GM23338 (cell line): ENCODE measurements around the gene SDR39U1.

ENCODE experiments used
- CTCF ChIP-seq, 2 experiments: fragments of 200-600 bp in 1 of 2; sonication (generic) in 1 of 2; conservative IDR thresholded peaks; 2 replicates each; pipeline versions ENCODE4 v1.5.1 to v1.6.1; 2016 to 2017; ENCODE audit warnings: antibody characterized with exemption in 2 of 2, low read depth in 2 of 2, mild to moderate bottlenecking in 2 of 2, moderate library complexity in 1 of 2
- EZH2 ChIP-seq: fragments of 200-600 bp; sonication (generic); IDR thresholded peaks from one replicate; pipeline ENCODE4 v1.8.0; 2017; ENCODE audit warnings: antibody characterized with exemption, mild to moderate bottlenecking, low read depth; ENCODE audit not compliant: unreplicated experiment

DNA sequence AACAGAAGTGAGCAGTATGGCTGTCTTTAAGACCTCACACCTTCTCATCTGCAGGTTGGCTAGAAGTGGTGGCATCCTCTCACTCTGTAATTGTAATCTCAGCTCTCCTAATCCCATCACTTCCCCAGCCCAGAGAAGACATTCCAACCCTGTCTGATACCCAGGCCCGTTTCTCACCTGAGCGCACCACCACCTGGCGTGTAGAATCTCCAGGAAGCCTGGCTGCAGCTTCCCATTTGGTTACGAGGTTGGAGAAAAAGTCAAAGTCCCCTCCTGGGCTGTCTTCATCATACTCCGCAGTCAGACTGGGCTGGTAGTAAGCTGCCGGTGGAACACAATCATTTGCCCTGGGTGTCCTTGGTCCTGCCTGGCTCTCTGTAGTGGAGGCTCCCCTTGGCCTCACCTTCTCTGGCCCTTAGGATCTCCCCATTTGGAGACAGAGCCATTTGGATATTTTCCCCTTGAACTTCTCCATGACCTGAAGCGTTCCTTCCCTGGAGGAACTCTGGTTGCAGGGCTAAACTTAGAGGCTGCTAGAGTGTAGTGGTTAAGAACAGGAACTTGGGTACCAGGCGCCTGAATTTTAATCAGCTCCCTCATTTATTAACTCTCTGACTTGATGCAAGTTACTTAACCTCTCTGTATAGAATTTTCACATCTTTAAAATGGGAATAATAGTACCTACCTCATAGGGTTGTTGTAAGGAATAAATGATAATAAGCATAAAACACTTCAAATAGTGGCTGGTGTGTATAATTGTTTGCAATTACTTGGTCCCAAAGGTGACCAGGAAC lies 1.8 kb downstream of the SDR39U1 start:
- TF ChIP-seq CTCF (conservative IDR thresholded peaks at IDR 0.05; ENCODE audit: low read depth in 2 of 2) = no peak
- no peak for TF ChIP-seq EZH2
